ENCODE results near the gene CACFD1.

The CACFD1 gene

DNA sequence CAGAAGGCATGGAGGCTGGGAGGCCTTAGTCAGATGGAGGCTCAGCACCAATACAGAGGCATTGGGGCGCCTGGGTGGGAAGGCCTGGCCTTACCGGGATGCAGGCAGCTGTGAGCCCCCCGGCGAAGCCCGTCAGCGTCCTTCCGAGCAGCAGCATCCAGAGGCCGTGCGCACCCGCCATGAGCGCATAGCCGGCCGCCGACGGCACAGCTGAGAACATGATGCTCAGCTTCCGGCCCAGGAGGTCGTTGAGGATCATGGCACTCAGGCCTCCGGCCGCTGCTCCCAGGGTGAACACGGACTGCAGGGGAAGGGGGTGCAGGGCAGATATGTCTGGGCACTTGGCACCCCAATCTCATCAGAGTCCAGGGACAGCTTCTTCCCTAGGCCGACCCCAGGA lies 17.2 kb downstream of the CACFD1 start:
- Histone ChIP-seq H3K9ac (ENCODE audit: low read depth, low read length) (no peak overlapping the region), H3K9me3 (ENCODE audit: control insufficient read depth, insufficient read depth, low read length) (no peaks in the 10 kb centered on the region), H3K4me3 (ENCODE audit: low read depth, low read length) (no peak overlapping the region), H3K36me3 (ENCODE audit: control insufficient read depth, insufficient read depth, low read length) (peaks cover 29% of the 10 kb centered on the region), H3K27me3 (ENCODE audit: control insufficient read depth, insufficient read depth, low read length) (peaks cover 6% of the 10 kb centered on the region), H3K4me1 (ENCODE audit: control insufficient read depth, insufficient read depth, low read length) (no peaks in the 10 kb centered on the region)

DNA sequence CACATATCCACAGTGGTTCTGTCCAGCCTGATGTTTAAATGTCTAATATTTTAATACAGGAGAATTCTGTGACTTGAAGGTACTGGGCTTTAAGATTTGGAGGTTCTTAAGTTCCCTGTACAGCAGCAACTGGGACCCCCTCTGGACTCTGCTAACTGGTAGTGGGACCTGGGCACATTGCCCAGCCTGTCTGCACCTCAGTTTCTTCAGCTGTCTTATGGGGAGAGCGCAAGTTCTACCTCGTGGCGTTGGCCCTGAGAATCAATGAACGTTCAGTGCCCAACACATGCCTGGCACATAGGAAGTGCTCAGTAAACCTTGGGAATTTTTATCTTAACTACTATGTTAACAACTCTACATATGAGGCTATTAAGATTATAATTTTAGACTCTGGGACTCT lies 17.7 kb downstream of the CACFD1 start:
- H3K36me3 ChIP-seq (ENCODE audit: control insufficient read depth, insufficient read depth, low read length), result peaks cover 29% of the 10 kb centered on the region
- H3K4me3 ChIP-seq (ENCODE audit: low read depth, low read length), result peak overlapping the region; percentile 70
- H3K4me1 ChIP-seq (ENCODE audit: control insufficient read depth, insufficient read depth, low read length), result no peaks in the 10 kb centered on the region
- peaks cover 6% of the 10 kb centered on the region for H3K27me3 ChIP-seq (ENCODE audit: control insufficient read depth, insufficient read depth, low read length)
- H3K9me3 ChIP-seq (ENCODE audit: control insufficient read depth, insufficient read depth, low read length), result no peaks in the 10 kb centered on the region
- H3K9ac ChIP-seq (ENCODE audit: low read depth, low read length), result no peak overlapping the region

DNA sequence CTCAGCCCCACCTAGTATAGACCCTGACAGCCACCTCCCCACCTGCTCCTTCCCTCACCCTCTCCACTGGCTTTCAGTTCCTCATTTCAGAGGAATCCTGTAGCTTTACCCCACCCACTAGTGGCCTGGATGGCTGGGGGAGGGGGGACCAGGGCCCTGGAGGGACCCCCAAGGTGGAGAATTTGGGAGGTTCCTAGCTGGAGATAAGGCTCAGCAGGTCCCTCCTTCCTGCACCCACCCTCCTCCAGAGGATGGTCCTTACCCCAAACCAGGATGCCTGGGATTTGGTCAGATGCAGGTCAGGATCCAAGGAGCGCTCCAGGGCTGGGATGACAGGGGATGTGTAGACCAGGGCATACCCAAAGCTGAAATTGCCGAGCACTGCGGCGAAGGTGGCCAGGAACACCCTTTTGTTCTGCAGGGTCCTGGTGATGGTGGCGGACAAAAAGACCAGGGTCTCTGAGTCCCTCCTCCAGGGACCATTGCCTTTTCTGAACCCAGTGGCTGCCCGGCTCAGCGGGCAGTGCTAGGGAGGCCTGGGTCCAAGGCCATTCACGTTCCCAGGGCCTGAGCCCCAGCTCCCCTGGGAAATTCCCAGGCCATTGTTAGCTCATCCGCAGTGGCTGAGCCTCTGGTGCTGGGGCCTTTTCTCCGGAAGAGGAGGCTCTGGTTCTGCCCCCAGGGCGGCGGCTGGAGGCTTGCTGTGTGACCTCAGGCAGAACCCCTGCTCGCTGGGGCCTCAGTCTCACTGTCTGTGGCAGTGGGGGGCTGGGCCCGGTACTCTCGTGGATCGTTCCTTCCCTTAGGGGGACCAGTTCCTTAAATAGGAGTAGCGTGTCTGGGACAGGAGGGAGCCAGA lies 18.4 kb downstream of the CACFD1 start:
- peak overlapping the region; percentile 70 for H3K4me3 ChIP-seq (ENCODE audit: low read depth, low read length)
- no peaks in the 10 kb centered on the region for H3K9me3 ChIP-seq (ENCODE audit: control insufficient read depth, insufficient read depth, low read length)
- peaks cover 25% of the 10 kb centered on the region for H3K36me3 ChIP-seq (ENCODE audit: control insufficient read depth, insufficient read depth, low read length)
- H3K4me1 ChIP-seq (ENCODE audit: control insufficient read depth, insufficient read depth, low read length), result no peaks in the 10 kb centered on the region
- peak overlapping the region; percentile 54 for H3K9ac ChIP-seq (ENCODE audit: low read depth, low read length)
- H3K27me3 ChIP-seq (ENCODE audit: control insufficient read depth, insufficient read depth, low read length), result peaks cover 6% of the 10 kb centered on the region

DNA sequence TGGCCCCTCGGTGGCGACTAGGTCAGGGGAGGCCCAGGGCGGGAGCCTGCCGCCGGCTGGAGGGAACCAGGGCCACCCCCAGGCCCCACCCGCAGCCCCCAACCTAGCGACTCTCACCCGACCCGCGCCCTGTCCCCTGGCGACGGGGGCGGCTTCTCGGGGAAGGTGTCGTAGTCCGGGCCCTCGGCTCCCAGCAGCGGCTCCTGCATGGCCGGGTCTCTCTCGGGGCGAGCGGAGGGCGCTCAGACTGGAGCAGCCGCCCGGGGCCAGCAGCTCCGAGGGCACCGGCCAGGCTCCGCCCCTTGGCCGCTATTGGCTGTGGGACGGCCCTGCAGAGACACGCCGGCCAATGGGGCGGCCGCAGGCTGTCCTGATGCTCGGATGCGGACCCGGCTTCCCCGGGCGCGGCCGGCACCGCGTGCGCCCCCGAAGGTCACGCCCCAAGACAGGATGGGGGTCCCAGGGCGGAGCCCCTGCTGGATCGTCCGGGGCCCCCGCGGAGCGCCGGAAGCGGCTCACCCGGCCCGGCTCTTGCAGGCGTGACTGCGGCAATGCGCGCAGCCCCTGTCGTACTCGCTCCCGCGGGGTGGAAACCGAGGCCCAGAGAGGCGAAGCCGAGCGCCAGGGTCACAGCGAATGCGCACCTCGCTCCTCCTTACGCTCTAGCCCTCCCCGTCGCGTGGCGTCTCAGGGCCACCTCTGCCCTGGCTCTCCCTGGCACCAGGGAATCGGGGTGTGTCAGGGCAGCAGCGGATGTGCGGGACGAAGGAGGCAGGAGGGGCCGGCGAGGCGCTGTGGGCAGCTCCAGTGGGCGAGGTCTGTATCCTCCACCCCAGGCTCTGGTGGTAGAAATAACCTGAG lies 19.3 kb downstream of the CACFD1 start, which contains the start of gene SLC2A6:
SLC2A6 (minus strand) TSS at position 249 of the 861 bp plus-strand sequence; CDS start at position 209, 40 bp downstream.
- peaks cover 20% of the 10 kb centered on the region for H3K36me3 ChIP-seq (ENCODE audit: control insufficient read depth, insufficient read depth, low read length)
- H3K27me3 ChIP-seq (ENCODE audit: control insufficient read depth, insufficient read depth, low read length), result peaks cover 8% of the 10 kb centered on the region
- H3K4me3 ChIP-seq (ENCODE audit: low read depth, low read length), result peak within 1 kb of the TSS; percentile 70
- H3K9ac ChIP-seq (ENCODE audit: low read depth, low read length), result peak within 1 kb of the TSS; percentile 54
- no peaks in the 10 kb centered on the region for H3K4me1 ChIP-seq (ENCODE audit: control insufficient read depth, insufficient read depth, low read length)
- no peaks in the 10 kb centered on the region for H3K9me3 ChIP-seq (ENCODE audit: control insufficient read depth, insufficient read depth, low read length)

DNA sequence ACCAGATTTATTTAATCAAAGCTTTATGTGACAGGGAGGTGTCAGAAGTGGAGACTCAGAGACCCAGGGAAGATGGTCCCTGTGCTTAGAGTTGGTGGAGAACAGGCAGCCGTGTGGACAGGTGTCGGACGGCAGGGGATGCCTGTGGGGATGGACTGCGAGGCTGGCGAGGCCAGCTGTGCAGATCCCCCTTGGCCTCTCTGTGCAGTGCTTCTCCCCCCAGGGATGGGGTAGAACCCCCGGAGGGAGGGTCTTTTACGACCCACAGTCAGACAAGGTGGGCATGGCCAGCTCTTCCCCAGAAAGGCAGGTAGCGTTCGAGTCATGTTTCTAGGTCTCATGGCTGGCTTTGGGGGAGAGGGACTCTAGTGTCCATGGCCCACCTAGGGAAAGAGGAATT lies 23.8 kb downstream of the CACFD1 start:
- H3K36me3 ChIP-seq (ENCODE audit: control insufficient read depth, insufficient read depth, low read length), result no peaks in the 10 kb centered on the region
- no peaks in the 10 kb centered on the region for H3K9me3 ChIP-seq (ENCODE audit: control insufficient read depth, insufficient read depth, low read length)
- no peak overlapping the region for H3K9ac ChIP-seq (ENCODE audit: low read depth, low read length)
- no peak overlapping the region for H3K4me3 ChIP-seq (ENCODE audit: low read depth, low read length)
- H3K27me3 ChIP-seq (ENCODE audit: control insufficient read depth, insufficient read depth, low read length), result peaks cover 8% of the 10 kb centered on the region
- no peaks in the 10 kb centered on the region for H3K4me1 ChIP-seq (ENCODE audit: control insufficient read depth, insufficient read depth, low read length)

DNA sequence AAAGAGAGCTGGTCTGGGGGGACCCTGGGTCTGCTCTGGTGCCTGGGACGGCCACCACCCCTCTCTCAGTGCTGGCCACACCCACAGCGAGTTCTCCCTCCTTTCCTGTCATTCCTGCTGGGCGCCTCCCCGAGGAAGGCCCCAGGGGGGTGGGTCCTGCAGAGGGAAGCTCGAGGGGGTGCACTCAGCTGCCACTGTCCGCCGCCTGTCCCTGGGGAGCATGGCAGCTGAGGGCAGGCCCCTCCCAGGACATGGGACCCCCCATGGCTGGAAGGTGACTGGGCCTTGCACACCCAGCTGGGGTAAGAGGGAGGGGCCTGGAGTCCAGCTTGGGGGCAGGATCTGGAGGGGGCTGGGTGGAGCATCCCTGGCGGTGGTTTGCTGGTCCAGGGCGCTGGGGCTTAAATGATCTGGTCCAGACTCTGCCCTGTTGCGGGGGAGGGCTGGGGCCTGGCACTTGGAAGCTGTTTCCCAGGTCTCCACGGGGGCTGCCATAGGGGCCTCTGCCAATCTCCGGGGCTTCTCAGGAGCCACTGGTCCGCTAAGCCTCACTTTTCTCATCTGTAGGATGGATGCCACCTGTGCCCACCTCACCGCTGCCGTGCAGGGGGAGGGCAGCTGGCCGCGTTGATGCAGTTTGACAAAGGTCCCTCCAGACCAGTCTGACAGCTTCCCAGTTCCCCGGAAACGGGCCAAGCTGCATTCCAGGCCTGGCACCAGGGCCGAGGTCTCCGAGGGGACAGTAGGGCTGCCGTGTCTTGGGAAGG lies 25.1 kb downstream of the CACFD1 start:
- no peaks in the 10 kb centered on the region for H3K4me1 ChIP-seq (ENCODE audit: control insufficient read depth, insufficient read depth, low read length)
- H3K27me3 ChIP-seq (ENCODE audit: control insufficient read depth, insufficient read depth, low read length), result peaks cover 4% of the 10 kb centered on the region
- H3K9me3 ChIP-seq (ENCODE audit: control insufficient read depth, insufficient read depth, low read length), result no peaks in the 10 kb centered on the region
- H3K36me3 ChIP-seq (ENCODE audit: control insufficient read depth, insufficient read depth, low read length), result no peaks in the 10 kb centered on the region
- H3K4me3 ChIP-seq (ENCODE audit: low read depth, low read length), result no peak overlapping the region
- H3K9ac ChIP-seq (ENCODE audit: low read depth, low read length), result no peak overlapping the region

DNA sequence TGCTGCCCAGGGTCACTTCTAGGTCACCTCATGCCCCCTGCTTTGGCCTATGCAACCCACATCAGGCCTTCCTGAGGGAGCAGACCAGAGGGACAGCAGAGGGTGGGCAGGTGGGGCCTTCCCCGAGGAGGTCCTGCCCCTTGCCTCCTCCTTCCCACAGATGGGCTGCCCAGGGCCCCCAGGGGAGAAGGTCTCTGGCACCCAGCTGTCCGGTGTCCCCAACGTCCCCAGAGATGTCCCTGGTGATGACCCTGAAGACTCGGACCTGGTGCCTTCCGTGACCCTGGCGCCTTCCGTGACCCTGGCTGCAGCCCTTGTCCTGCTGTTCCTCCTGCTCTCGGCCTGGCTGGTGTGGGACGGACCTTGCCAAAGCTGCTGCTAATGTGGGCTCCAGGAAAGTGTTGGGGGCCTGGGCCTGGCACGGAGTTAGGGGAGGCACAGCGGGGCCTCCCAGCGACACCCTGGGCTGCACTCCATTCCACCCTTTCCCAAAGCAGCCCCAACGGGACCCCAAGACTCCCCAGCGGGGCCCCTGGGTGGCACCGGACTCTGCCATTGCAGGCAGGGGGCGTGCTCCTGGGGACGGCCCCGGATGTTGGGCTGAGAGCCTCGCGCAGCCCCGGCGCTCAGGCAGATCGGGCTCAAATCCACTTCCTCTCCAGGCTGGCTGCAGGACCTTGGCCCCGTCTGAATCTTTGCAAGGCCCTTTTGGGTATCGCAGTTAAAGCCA lies 25.9 kb downstream of the CACFD1 start:
- Histone ChIP-seq H3K4me3 (ENCODE audit: low read depth, low read length) (no peak overlapping the region), H3K36me3 (ENCODE audit: control insufficient read depth, insufficient read depth, low read length) (no peaks in the 10 kb centered on the region), H3K27me3 (ENCODE audit: control insufficient read depth, insufficient read depth, low read length) (peaks cover 2% of the 10 kb centered on the region), H3K4me1 (ENCODE audit: control insufficient read depth, insufficient read depth, low read length) (no peaks in the 10 kb centered on the region), H3K9me3 (ENCODE audit: control insufficient read depth, insufficient read depth, low read length) (no peaks in the 10 kb centered on the region), H3K9ac (ENCODE audit: low read depth, low read length) (no peak overlapping the region)

DNA sequence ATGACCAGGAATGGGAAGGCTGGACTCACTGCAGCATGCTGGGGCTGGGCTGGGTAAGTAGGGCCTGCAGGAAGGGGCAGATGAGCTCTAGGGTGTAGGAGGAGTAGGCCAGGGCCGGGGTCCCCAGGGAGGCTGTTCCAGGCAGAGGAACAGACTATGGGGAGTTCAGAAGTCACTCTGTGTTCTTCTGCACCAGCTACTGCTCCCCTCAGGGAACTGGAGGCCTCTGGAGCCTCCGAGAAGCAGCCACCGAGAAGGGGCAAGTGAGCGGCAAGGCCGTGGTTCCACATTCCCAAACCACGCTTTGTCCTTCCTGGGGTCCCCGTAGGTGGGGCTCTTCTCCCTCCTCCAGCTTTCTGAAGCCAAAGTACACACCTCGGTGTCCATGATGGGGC lies 27.6 kb downstream of the CACFD1 start:
- Histone ChIP-seq H3K4me1 (ENCODE audit: control insufficient read depth, insufficient read depth, low read length) (no peaks in the 10 kb centered on the region), H3K4me3 (ENCODE audit: low read depth, low read length) (no peak overlapping the region), H3K9ac (ENCODE audit: low read depth, low read length) (no peak overlapping the region), H3K36me3 (ENCODE audit: control insufficient read depth, insufficient read depth, low read length) (no peaks in the 10 kb centered on the region), H3K9me3 (ENCODE audit: control insufficient read depth, insufficient read depth, low read length) (no peaks in the 10 kb centered on the region), H3K27me3 (ENCODE audit: control insufficient read depth, insufficient read depth, low read length) (peaks cover 2% of the 10 kb centered on the region)

DNA sequence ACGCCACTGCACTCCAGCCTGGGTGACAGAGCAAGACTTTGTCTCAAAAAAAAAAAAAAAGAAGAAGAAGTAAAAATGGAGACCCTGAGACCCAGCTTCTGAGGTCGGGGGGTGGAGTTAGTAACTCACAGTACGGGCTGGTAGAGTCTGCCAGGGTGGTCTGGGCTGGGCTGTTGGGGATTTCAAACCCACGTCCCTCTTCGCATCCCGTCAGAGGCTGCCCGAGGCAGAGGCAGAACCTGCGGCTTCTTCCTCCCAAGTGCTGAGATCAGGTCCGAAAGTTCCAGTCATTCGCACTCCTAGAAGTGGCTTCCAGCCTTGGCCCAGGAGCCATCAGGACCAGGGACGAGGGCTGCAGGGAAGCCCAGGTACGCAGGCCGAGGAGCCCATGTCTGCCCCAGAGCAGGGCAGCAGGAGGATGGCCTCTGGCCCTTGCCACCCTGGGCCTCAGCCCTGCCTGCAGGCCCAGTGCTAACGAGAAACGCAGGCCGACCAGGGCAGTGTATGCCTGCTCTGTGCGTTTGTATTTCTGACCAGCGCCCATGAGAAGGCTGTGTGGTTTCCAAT lies 29.0 kb downstream of the CACFD1 start:
- Histone ChIP-seq H3K9ac (ENCODE audit: low read depth, low read length) (no peak overlapping the region), H3K4me1 (ENCODE audit: control insufficient read depth, insufficient read depth, low read length) (no peaks in the 10 kb centered on the region), H3K9me3 (ENCODE audit: control insufficient read depth, insufficient read depth, low read length) (no peaks in the 10 kb centered on the region), H3K36me3 (ENCODE audit: control insufficient read depth, insufficient read depth, low read length) (no peaks in the 10 kb centered on the region), H3K27me3 (ENCODE audit: control insufficient read depth, insufficient read depth, low read length) (no peaks in the 10 kb centered on the region), H3K4me3 (ENCODE audit: low read depth, low read length) (no peak overlapping the region)

DNA sequence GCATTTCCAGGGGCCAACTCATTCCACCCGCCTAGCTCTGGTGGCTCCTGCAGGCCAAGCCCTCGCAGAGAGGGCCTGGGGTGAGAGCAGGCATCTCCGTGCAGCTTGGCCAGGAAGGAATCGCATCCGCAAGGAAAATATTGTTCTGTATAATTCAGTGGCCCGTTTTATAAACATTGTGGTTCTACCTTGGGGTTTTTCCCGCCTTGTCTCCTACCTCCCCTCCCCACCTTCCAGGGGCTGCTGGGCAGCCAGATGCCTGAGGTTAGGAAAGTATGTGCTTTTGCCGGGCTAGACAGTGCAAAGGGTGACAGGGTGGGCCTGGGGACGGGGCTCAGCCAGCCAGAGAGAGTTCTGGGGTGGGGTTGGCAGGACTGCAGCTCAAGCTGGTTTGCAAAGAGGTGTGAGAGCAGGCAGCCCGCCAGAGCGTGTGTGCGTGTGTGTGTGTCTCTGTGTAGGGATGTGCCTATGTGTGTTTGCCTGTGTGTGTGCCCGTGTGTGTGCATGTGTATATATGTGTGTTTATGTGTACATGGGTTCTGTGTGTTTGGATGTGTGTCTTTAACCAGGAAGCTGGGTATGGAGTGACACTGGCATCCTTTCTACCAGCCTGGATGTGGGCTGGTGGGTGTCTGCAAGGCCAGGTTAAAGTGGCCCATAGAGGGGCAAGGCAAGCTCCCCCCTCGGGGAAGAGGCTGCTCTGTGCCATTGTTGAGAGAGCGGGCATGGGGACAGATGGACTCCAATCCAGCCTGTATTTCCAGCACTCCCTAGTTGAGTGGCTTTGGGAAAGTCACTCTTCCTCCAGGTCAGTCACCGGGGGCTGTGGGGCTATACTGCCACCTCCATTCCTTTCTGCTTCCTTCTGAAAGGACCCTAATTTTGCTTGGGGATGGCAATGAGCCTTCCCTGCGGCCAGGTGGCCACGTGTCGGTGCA lies 29.7 kb downstream of the CACFD1 start:
- Histone ChIP-seq H3K36me3 (ENCODE audit: control insufficient read depth, insufficient read depth, low read length) (no peaks in the 10 kb centered on the region), H3K4me3 (ENCODE audit: low read depth, low read length) (no peak overlapping the region), H3K9me3 (ENCODE audit: control insufficient read depth, insufficient read depth, low read length) (no peaks in the 10 kb centered on the region), H3K27me3 (ENCODE audit: control insufficient read depth, insufficient read depth, low read length) (no peaks in the 10 kb centered on the region), H3K4me1 (ENCODE audit: control insufficient read depth, insufficient read depth, low read length) (no peaks in the 10 kb centered on the region), H3K9ac (ENCODE audit: low read depth, low read length) (no peak overlapping the region)

Measured in iPS-15b (cell line).